ENCODE results near the gene MSI2.

Gene MSI2

GRCh38 chr17:57518587-57519581, 262.6 kb downstream of the MSI2 start:
- no peak for DNase-seq (ENCODE audit: low read depth in 2 of 2)

DNA sequence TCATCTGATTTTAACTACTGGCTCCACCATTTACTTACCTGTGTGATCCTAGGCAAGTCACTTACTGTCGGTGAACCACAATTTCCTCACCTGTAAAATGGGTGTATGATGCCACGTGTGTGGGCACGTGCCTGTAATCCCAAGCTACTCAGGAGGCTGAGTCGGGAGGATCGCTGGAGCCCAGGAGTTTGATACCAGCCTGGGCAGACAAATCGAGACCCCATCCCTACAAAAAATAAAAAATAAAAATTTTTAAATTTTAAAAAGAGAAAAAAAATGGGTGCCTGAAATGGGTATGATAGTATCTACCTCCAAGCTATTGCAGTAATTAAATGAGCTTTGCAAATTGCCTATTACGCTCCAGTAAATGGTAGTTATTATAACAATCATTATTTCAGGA, 263.5 kb downstream of the MSI2 start:
- DNase-seq (ENCODE audit: low read depth in 2 of 2): no peak

GRCh38 chr17:57521606-57522005, 265.3 kb downstream of the MSI2 start:
- DNase-seq (ENCODE audit: low read depth in 2 of 2): no peak

- no peak for DNase-seq (ENCODE audit: low read depth in 2 of 2)
Measured at GRCh38 chr17:57522042-57523005, 266.0 kb downstream of the MSI2 start.

GRCh38 chr17:57523926-57524632, 267.8 kb downstream of the MSI2 start:
- no peak for DNase-seq (ENCODE audit: low read depth in 2 of 2)

DNA sequence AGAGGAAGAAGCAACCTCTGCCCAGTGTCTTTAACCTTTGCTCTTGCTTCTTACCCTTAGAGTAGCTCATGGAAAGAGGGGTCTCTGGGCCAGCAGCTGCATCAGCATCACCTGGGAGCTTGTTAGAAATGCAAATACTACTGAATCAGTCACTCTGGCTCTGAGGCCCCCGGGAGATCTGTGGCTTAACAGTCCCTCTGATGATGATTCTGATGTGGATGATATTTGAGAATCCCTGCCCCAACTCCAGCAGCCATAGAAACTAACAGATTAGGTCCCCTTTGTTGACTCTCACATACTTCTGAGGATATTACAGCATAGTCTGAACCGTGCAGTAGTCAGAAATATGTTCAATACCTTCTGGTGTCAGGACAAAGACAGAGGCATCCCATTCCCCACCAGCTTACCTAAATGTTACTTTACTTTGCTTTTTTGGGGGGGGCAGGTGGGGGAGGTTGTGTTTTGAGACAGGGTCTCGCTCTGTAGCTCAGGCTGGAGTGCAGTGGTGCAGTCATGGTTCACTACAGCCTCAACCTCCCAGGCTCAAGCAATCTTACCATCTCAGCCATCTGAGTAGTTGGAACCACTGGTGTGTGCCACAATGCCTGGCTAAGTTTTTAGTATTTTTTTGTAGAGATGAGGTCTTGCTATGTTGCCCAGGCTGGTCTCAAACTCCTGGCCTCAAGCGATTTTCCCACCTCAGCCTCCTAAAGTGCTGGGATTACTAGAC, 268.7 kb downstream of the MSI2 start:
- no peak for DNase-seq (ENCODE audit: low read depth in 2 of 2)

DNA sequence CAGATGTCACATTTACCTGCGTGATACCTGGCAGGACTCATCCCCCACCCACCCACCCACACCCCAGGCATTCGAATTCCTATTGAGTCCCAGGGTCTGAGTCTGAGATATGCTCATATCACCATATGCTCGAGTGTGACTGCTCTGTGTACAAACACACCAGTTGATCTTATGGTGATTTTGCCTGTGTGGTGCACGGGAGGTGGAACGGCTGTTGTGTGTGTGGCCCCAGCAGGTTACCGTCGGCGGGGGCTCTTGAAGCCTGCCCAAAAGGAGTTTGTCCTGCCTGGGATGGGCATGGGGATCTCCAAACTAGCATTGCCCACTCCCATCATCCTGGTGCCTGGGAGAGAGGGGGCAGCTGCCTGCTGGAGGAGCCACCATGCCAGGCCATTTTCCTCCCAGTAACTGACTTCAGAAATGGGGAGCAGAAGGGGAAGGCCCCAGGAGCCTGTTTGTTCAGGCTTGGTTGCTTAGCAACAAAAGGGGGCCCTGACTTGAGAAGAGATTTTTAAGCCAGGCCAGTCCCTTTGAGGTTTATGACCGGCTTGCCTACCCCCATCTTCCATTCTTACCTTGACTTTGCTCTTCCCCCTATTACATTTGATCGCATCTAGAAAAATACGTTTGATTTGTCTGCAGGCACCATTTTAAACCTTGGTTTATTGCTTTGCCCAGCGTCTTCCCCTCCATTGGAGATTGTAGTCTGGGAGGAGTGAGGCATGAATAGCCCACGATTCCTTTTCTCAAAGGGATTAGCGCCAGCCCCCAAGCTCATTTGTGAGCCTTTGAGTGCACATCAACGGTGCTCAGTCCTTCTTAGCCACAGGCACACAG, 271.1 kb downstream of the MSI2 start:
- no peak for DNase-seq (ENCODE audit: low read depth in 2 of 2)

GRCh38 chr17:57528058-57528451, 271.7 kb downstream of the MSI2 start:
- no peak for DNase-seq (ENCODE audit: low read depth in 2 of 2)

DNA sequence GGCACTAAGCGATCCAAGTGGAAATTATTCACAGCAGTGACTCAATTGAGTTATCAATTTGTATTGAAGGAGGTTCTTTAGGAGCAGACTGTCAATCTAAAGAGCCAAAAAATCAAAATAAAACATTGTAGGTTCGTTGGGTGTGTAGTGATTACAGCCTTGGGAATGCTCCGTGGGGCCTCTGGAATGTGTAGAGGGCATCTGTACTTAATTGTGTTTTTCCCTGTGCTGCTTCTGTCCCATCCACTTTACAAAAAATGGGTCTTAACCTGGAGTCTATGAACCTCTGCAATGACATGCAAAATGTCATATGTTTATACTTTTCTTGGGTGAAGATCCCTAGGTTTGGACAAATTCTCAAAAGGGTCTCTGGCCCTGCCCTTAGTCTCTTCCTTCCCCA, 273.7 kb downstream of the MSI2 start:
- no peak for DNase-seq (ENCODE audit: low read depth in 2 of 2)

- no peak for DNase-seq (ENCODE audit: low read depth in 2 of 2)
Measured at GRCh38 chr17:57530508-57530907, 274.2 kb downstream of the MSI2 start.

GRCh38 chr17:57531078-57531477, 274.8 kb downstream of the MSI2 start:
- DNase-seq (ENCODE audit: low read depth in 2 of 2): no peak

DNA sequence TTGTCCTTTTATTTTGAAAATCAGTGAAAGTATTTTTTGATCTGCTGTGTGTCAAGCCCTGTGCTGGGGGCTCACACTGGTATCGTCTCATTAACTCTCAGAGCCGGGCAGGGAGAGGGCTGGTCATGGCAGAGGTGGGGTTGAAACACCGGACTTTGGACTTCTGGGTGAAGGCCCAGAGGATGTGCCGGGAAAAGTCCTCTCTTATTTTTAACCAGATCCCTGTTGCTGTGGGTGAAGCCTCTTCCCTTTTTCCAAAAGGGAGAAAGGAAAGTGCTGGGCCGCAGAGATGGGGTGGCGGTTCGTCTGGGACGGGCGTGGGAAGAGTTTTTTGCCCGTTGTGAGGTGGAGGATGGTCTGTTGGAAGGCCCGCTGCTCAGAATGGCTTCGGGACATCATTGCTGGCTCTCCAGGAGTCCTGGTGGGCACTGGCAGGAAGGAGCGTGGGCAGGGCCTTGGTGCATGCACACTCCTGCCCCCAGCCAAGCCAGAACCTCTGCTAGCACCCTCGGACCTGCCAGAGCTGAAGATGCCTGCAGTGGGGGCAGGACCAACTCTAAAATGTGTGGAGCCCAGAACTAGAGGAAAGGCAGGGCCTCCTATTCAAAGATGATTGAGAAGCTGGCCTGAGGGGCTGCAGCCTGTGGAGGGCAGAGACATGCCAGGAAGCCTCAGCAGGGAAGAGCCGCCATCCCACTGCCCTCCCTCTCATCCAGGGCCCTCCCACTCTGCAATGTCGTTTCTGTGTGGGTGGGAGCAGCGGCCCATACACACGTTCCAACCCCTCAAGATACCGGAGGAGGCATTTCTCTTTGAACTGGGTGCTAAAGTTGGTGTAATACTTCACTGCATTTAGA, 275.6 kb downstream of the MSI2 start:
- no peak for DNase-seq (ENCODE audit: low read depth in 2 of 2)

GRCh38 chr17:57532556-57532955, 276.2 kb downstream of the MSI2 start:
- DNase-seq (ENCODE audit: low read depth in 2 of 2): no peak

- no peak for DNase-seq (ENCODE audit: low read depth in 2 of 2)
Measured at GRCh38 chr17:57532966-57533365, 276.6 kb downstream of the MSI2 start.

- no peak for DNase-seq (ENCODE audit: low read depth in 2 of 2)
Measured at GRCh38 chr17:57533684-57534305, 277.5 kb downstream of the MSI2 start.

DNA sequence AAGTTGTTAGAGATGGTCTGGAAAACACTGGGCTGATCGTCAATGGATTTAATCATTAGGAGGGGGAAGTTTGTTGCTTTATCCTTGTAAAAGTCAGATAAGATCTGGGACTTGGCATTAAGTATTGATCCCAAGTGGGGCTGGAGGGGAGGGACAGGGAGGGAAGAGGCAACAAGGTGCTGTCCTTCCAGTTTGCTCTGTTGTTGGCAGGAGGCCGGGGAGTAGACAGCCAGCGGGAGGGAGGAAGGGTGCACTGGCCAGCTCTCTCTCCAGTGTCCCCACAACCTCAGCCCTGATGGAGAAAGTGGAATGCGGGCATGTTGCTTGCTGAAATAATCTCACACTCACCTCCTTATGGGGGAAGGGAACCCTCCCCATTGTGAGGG, 278.5 kb downstream of the MSI2 start:
- no peak for DNase-seq (ENCODE audit: low read depth in 2 of 2)

- DNase-seq (ENCODE audit: low read depth in 2 of 2): no peak
Measured at GRCh38 chr17:57535249-57535966, 279.1 kb downstream of the MSI2 start.

DNA sequence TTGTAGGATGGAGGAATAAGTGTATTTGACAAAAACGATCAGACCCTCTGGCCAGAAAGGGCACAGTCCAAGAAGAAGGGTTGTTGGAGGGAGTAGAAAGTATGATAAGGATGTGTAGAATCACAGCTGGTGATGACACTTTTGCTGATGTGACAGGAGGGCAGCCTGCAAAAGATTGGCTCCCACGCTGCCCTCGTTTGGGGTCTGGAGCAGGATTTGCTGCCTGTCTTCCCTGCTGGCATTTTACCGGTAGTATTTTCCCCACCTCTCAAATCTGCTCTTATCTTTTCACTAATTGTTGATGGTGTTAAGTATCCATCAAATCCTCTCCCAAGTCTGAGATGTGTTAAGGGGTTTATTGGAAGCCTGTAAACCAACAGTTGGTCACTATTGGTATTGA, 280.0 kb downstream of the MSI2 start:
- no peak for DNase-seq (ENCODE audit: low read depth in 2 of 2)

Measured in stimulated activated CD8-positive, alpha-beta memory T cell treated with anti-CD3 and anti-CD28 coated beads, Interleukin-2, amount 100 ng/mL, for 1 hour (primary cell).